ENCODE measurements around the gene GON7.

The GON7 gene

GRCh38 chr14:93219103-93219726, 12.3 kb upstream of the GON7 start:
- no peaks in the 10 kb centered on the region for H3K36me3 ChIP-seq (ENCODE audit: control insufficient read depth, insufficient read depth, low read length)
- H3K79me2 ChIP-seq: no peaks in the 10 kb centered on the region
- H3K9me3 ChIP-seq (ENCODE audit: control insufficient read depth, low read length): no peaks in the 10 kb centered on the region
- no peak overlapping the region for H2AFZ ChIP-seq
- H3K27me3 ChIP-seq (ENCODE audit: control insufficient read depth, insufficient read depth, low read length): no peaks in the 10 kb centered on the region
- peak; percentile 64 for TF ChIP-seq CTCF (IDR thresholded peaks at IDR 0.05)
- H3K4me3 ChIP-seq (ENCODE audit: low read depth, low read length): no peak overlapping the region
- no peak overlapping the region for H3K4me2 ChIP-seq (ENCODE audit: low read length)
- no peaks in the 10 kb centered on the region for H3K4me1 ChIP-seq
- no peak overlapping the region for H3K27ac ChIP-seq
- H3K9ac ChIP-seq: no peak overlapping the region

GRCh38 chr14:93214598-93214997, 7.7 kb upstream of the GON7 start:
- no peaks in the 10 kb centered on the region for H3K36me3 ChIP-seq (ENCODE audit: control insufficient read depth, insufficient read depth, low read length)

GRCh38 chr14:93212432-93212831, 5.6 kb upstream of the GON7 start:
- no peak overlapping the region for H3K4me2 ChIP-seq (ENCODE audit: low read length)
- H3K9me3 ChIP-seq (ENCODE audit: control insufficient read depth, low read length): no peaks in the 10 kb centered on the region
- H3K4me1 ChIP-seq: no peaks in the 10 kb centered on the region
- no peaks in the 10 kb centered on the region for H3K36me3 ChIP-seq (ENCODE audit: control insufficient read depth, insufficient read depth, low read length)
- no peak overlapping the region for H3K4me3 ChIP-seq (ENCODE audit: low read depth, low read length)
- peaks cover 2% of the 10 kb centered on the region for H3K79me2 ChIP-seq
- TF ChIP-seq CTCF (IDR thresholded peaks at IDR 0.05): no peak
- no peak overlapping the region for H2AFZ ChIP-seq
- H3K9ac ChIP-seq: no peak overlapping the region
- no peak overlapping the region for H3K27ac ChIP-seq
- no peaks in the 10 kb centered on the region for H3K27me3 ChIP-seq (ENCODE audit: control insufficient read depth, insufficient read depth, low read length)

More at GRCh38 chr14:93214598-93214997, 7.7 kb upstream of the GON7 start:
- Histone ChIP-seq H3K79me2 (peaks cover 2% of the 10 kb centered on the region), H3K4me1 (no peaks in the 10 kb centered on the region), H3K27ac (no peak overlapping the region), H3K4me2 (ENCODE audit: low read length) (no peak overlapping the region), H3K9ac (no peak overlapping the region), H3K4me3 (ENCODE audit: low read depth, low read length) (no peak overlapping the region), H3K27me3 (ENCODE audit: control insufficient read depth, insufficient read depth, low read length) (no peaks in the 10 kb centered on the region), H2AFZ (no peak overlapping the region), H3K9me3 (ENCODE audit: control insufficient read depth, low read length) (no peaks in the 10 kb centered on the region)
- no peak for TF ChIP-seq CTCF (IDR thresholded peaks at IDR 0.05)

GRCh38 chr14:93207468-93208308, 823 bp upstream of the GON7 start:
- Histone ChIP-seq H3K4me3 (ENCODE audit: low read depth, low read length) (peak overlapping the region; percentile 80), H3K27me3 (ENCODE audit: control insufficient read depth, insufficient read depth, low read length) (no peaks in the 10 kb centered on the region)

More at GRCh38 chr14:93207468-93208308, 823 bp upstream of the GON7 start:
- H2AFZ ChIP-seq: peak overlapping the region; percentile 92
- peak overlapping the region; percentile 77 for H3K27ac ChIP-seq
- H3K79me2 ChIP-seq: peaks cover 5% of the 10 kb centered on the region
- no peaks in the 10 kb centered on the region for H3K4me1 ChIP-seq
- TF ChIP-seq CTCF (IDR thresholded peaks at IDR 0.05): peak; percentile 22
- H3K4me2 ChIP-seq (ENCODE audit: low read length): peak overlapping the region; percentile 79
- H3K36me3 ChIP-seq (ENCODE audit: control insufficient read depth, insufficient read depth, low read length): no peaks in the 10 kb centered on the region
- no peaks in the 10 kb centered on the region for H3K9me3 ChIP-seq (ENCODE audit: control insufficient read depth, low read length)
- H3K9ac ChIP-seq: peak overlapping the region; percentile 32

All from parathyroid adenoma (tissue), 2 donors.